Activated naive CD4-positive, alpha-beta T cell treated with anti-CD3 and anti-CD28 coated beads for 36 hours (primary cell): ENCODE data around the gene ARHGAP1. TPM values are rescaled to one million over a fixed set of nuclear protein-coding genes. Genes with fewer than 3 reads are reported as not detected.
"Not testable (repeated sequence)": the region's sequence is repeated elsewhere in the genome, so short reads cannot be mapped to it uniquely, and the experiment has no call there.

Experiments
- CTCF ChIA-PET: fragments of 350-600 bp; sonication (Branson Sonifier 250); formaldehyde crosslinking; loops from one replicate; lab custom pipeline; 2021; ENCODE audit warnings: antibody characterized with exemption; lab: Charles Lee
- DNase-seq: peaks from one replicate; pipeline ENCODE4 v3.0.0-alpha.2; 2020
- H3K27ac Mint-ChIP-seq: one replicate; pipeline ENCODE4 v1.8.0; 2021; ENCODE audit warnings: mild to moderate bottlenecking, mixed read lengths
- H3K27me3 Mint-ChIP-seq: one replicate; pipeline ENCODE4 v1.8.0; 2021; ENCODE audit warnings: low read depth, mixed read lengths
- H3K36me3 Mint-ChIP-seq: one replicate; pipeline ENCODE4 v1.8.0; 2021; ENCODE audit warnings: low read depth, mixed read lengths
- H3K4me1 Mint-ChIP-seq: one replicate; pipeline ENCODE4 v1.8.0; 2021; ENCODE audit warnings: low read depth, mixed read lengths
- H3K4me3 Mint-ChIP-seq: one replicate; pipeline ENCODE4 v1.8.0; 2021; ENCODE audit warnings: mild to moderate bottlenecking, moderate library complexity, mixed read lengths
- H3K9me3 Mint-ChIP-seq: one replicate; pipeline ENCODE4 v1.8.0; 2021; ENCODE audit warnings: mixed read lengths
- intact Hi-C: fragments of 100-400 bp; cut with micrococcal nuclease; formaldehyde crosslinking; loops from one replicate; pipeline ENCODE4 v1.15.1; 2023
- total RNA-seq, 2 experiments: library from RNA; stranded (reverse); gene quantifications; one replicate each; pipeline ENCODE4 v1.2.3, GENCODE V29; 2021

The ARHGAP1 gene
- total RNA-seq, 2 experiments from 2014 or later, result 31.2 to 32.6 TPM

- no peaks in the 10 kb centered on the region for H3K9me3 Mint-ChIP-seq
- peaks cover 17% of the 10 kb centered on the region for H3K36me3 Mint-ChIP-seq
- CTCF ChIA-PET, result interaction anchor here (1.9 kb wide), 1 partner anchor 24 kb away, joined by 7 read pairs; no protein-coding TSS in a partner anchor
- H3K27ac Mint-ChIP-seq, result peak overlapping the region; percentile 48
- H3K4me3 Mint-ChIP-seq, result no peak overlapping the region
- peak; percentile 38 for DNase-seq
- H3K4me1 Mint-ChIP-seq, result peaks cover 70% of the 10 kb centered on the region
- no peaks in the 10 kb centered on the region for H3K27me3 Mint-ChIP-seq
- intact Hi-C loops, result loop anchor here (5.0 kb wide), 1 partner anchor 287 kb away; no protein-coding TSS in a partner anchor
Measured at GRCh38 chr11:46674463-46675287, 25.7 kb downstream of the ARHGAP1 start.

GRCh38 chr11:46673713-46674462 is 26.5 kb downstream of the ARHGAP1 start:
- Mint-ChIP-seq H3K36me3 (peaks cover 15% of the 10 kb centered on the region), H3K27ac (peak overlapping the region; percentile 48), H3K27me3 (no peaks in the 10 kb centered on the region), H3K9me3 (no peaks in the 10 kb centered on the region), H3K4me3 (no peak overlapping the region), H3K4me1 (peaks cover 75% of the 10 kb centered on the region)
- CTCF ChIA-PET, result interaction anchor here (1.9 kb wide), 1 partner anchor 25 kb away, joined by 7 read pairs; no protein-coding TSS in a partner anchor
- intact Hi-C loops, result loop anchor here (5.0 kb wide), 1 partner anchor 287 kb away; no protein-coding TSS in a partner anchor
- no peak for DNase-seq

- CTCF ChIA-PET, result no interaction called here
- peaks cover 12% of the 10 kb centered on the region for H3K36me3 Mint-ChIP-seq
- intact Hi-C loops, result loop anchor here (5.0 kb wide), 1 partner anchor 285 kb away; no protein-coding TSS in a partner anchor
- H3K4me3 Mint-ChIP-seq, result no peak overlapping the region
- no peaks in the 10 kb centered on the region for H3K27me3 Mint-ChIP-seq
- peak overlapping the region; percentile 90 for H3K27ac Mint-ChIP-seq
- no peaks in the 10 kb centered on the region for H3K9me3 Mint-ChIP-seq
- no peak for DNase-seq
- H3K4me1 Mint-ChIP-seq, result peaks cover 74% of the 10 kb centered on the region
Measured at GRCh38 chr11:46672381-46672839, 28.0 kb downstream of the ARHGAP1 start.

- H3K9me3 Mint-ChIP-seq, result no peaks in the 10 kb centered on the region
- H3K36me3 Mint-ChIP-seq, result peaks cover 12% of the 10 kb centered on the region
- intact Hi-C loops, result loop anchor here (1.0 to 5.0 kb wide), 3 partner anchors 28 to 285 kb away; partner anchors contain the start of genes AMBRA1 and ARHGAP1
- peaks cover 70% of the 10 kb centered on the region for H3K4me1 Mint-ChIP-seq
- CTCF ChIA-PET, result interaction anchor here (1.6 kb wide), 1 partner anchor 20 kb away, joined by 3 read pairs; no protein-coding TSS in a partner anchor
- no peaks in the 10 kb centered on the region for H3K27me3 Mint-ChIP-seq
- H3K27ac Mint-ChIP-seq, result peak overlapping the region; percentile 90
- no peak overlapping the region for H3K4me3 Mint-ChIP-seq
- no peak for DNase-seq
Measured at GRCh38 chr11:46671958-46672315, 28.5 kb downstream of the ARHGAP1 start.

GRCh38 chr11:46670521-46670920 is 29.9 kb downstream of the ARHGAP1 start:
- intact Hi-C loops, result loop anchor here (2.0 to 5.0 kb wide), 2 partner anchors 76 to 283 kb away; partner anchors contain the start of gene AMBRA1
- not testable (repeated sequence) for DNase-seq, H3K9me3 Mint-ChIP-seq, H3K4me3 Mint-ChIP-seq, H3K27me3 Mint-ChIP-seq
- Mint-ChIP-seq H3K36me3 (peaks cover 18% of the 10 kb centered on the region), H3K27ac (peak overlapping the region; percentile 90), H3K4me1 (peaks cover 59% of the 10 kb centered on the region)
- CTCF ChIA-PET, result interaction anchor here (0.6 to 1.7 kb wide), 6 partner anchors 21 to 239 kb away, joined by 3 to 5 read pairs (median 3); partner anchors contain the start of genes ARHGAP1 and ZNF408

- peaks cover 18% of the 10 kb centered on the region for H3K36me3 Mint-ChIP-seq
Measured at GRCh38 chr11:46669711-46670139, 30.7 kb downstream of the ARHGAP1 start.

GRCh38 chr11:46668480-46669085 is 31.8 kb downstream of the ARHGAP1 start:
- intact Hi-C loops, result no loop called here

More at GRCh38 chr11:46669711-46670139, 30.7 kb downstream of the ARHGAP1 start:
- no peak overlapping the region for H3K4me3 Mint-ChIP-seq
- intact Hi-C loops, result loop anchor here (2.0 to 5.0 kb wide), 2 partner anchors 75 to 282 kb away; partner anchors contain the start of gene AMBRA1
- peak overlapping the region; percentile 62 for H3K27ac Mint-ChIP-seq
- no peaks in the 10 kb centered on the region for H3K9me3 Mint-ChIP-seq
- no peaks in the 10 kb centered on the region for H3K27me3 Mint-ChIP-seq
- no peak for DNase-seq
- peaks cover 51% of the 10 kb centered on the region for H3K4me1 Mint-ChIP-seq
- CTCF ChIA-PET, result interaction anchor here (0.6 to 1.7 kb wide), 3 partner anchors 31 to 598 kb away, joined by 3 to 5 read pairs (median 4); partner anchors contain the start of genes ARHGAP1 and ZNF408

GRCh38 chr11:46667043-46667481 is 33.4 kb downstream of the ARHGAP1 start:
- H3K4me1 Mint-ChIP-seq, result peaks cover 26% of the 10 kb centered on the region
- no peaks in the 10 kb centered on the region for H3K9me3 Mint-ChIP-seq
- DNase-seq, result no peak
- CTCF ChIA-PET, result no interaction called here
- H3K4me3 Mint-ChIP-seq, result no peak overlapping the region
- H3K36me3 Mint-ChIP-seq, result peaks cover 13% of the 10 kb centered on the region
- intact Hi-C loops, result no loop called here
- H3K27ac Mint-ChIP-seq, result no peak overlapping the region
- H3K27me3 Mint-ChIP-seq, result no peaks in the 10 kb centered on the region

More at GRCh38 chr11:46668480-46669085, 31.8 kb downstream of the ARHGAP1 start:
- no peak overlapping the region for H3K27ac Mint-ChIP-seq
- no peaks in the 10 kb centered on the region for H3K9me3 Mint-ChIP-seq
- DNase-seq, result no peak
- peaks cover 39% of the 10 kb centered on the region for H3K4me1 Mint-ChIP-seq
- no peaks in the 10 kb centered on the region for H3K27me3 Mint-ChIP-seq
- CTCF ChIA-PET, result no interaction called here
- H3K4me3 Mint-ChIP-seq, result no peak overlapping the region
- H3K36me3 Mint-ChIP-seq, result peaks cover 19% of the 10 kb centered on the region

GRCh38 chr11:46666516-46666915 is 33.9 kb downstream of the ARHGAP1 start:
- no peaks in the 10 kb centered on the region for H3K9me3 Mint-ChIP-seq
- no peak for DNase-seq
- peaks cover 12% of the 10 kb centered on the region for H3K36me3 Mint-ChIP-seq
- H3K27me3 Mint-ChIP-seq, result no peaks in the 10 kb centered on the region
- no peak overlapping the region for H3K27ac Mint-ChIP-seq
- CTCF ChIA-PET, result no interaction called here
- H3K4me1 Mint-ChIP-seq, result peaks cover 20% of the 10 kb centered on the region
- H3K4me3 Mint-ChIP-seq, result no peak overlapping the region
- intact Hi-C loops, result no loop called here

- intact Hi-C loops, result no loop called here
- Mint-ChIP-seq H3K9me3 (no peaks in the 10 kb centered on the region), H3K27me3 (no peaks in the 10 kb centered on the region), H3K36me3 (peaks cover 12% of the 10 kb centered on the region), H3K27ac (no peak overlapping the region), H3K4me1 (peaks cover 9% of the 10 kb centered on the region), H3K4me3 (no peak overlapping the region)
- DNase-seq, result no peak
- CTCF ChIA-PET, result no interaction called here
Measured at GRCh38 chr11:46665356-46665755, 35.1 kb downstream of the ARHGAP1 start.

- Mint-ChIP-seq H3K36me3 (peaks cover 11% of the 10 kb centered on the region), H3K27me3 (no peaks in the 10 kb centered on the region)
Measured at GRCh38 chr11:46664612-46665011, 35.8 kb downstream of the ARHGAP1 start.

More at GRCh38 chr11:46664612-46665011, 35.8 kb downstream of the ARHGAP1 start:
- no peaks in the 10 kb centered on the region for H3K9me3 Mint-ChIP-seq
- peaks cover 4% of the 10 kb centered on the region for H3K4me1 Mint-ChIP-seq
- H3K27ac Mint-ChIP-seq, result no peak overlapping the region
- DNase-seq, result no peak
- CTCF ChIA-PET, result no interaction called here
- no peak overlapping the region for H3K4me3 Mint-ChIP-seq
- intact Hi-C loops, result no loop called here
